Measurements from ENCODE around the gene P2RY11.
A peak's percentile ranks its signal among the peaks of the same experiment; 100 is the strongest.

P2RY11 gene

GRCh38 chr19:10112895-10113591 is 1.6 kb downstream of the P2RY11 start:
- DNase-seq (ENCODE audit: low read depth in 3 of 3, low spot score in 1 of 3) = peak in 1 of 3 donors; percentile 62

GRCh38 chr19:10113592-10113963 is 2.1 kb downstream of the P2RY11 start:
- DNase-seq (ENCODE audit: low read depth in 3 of 3, low spot score in 1 of 3) = no peak

DNA sequence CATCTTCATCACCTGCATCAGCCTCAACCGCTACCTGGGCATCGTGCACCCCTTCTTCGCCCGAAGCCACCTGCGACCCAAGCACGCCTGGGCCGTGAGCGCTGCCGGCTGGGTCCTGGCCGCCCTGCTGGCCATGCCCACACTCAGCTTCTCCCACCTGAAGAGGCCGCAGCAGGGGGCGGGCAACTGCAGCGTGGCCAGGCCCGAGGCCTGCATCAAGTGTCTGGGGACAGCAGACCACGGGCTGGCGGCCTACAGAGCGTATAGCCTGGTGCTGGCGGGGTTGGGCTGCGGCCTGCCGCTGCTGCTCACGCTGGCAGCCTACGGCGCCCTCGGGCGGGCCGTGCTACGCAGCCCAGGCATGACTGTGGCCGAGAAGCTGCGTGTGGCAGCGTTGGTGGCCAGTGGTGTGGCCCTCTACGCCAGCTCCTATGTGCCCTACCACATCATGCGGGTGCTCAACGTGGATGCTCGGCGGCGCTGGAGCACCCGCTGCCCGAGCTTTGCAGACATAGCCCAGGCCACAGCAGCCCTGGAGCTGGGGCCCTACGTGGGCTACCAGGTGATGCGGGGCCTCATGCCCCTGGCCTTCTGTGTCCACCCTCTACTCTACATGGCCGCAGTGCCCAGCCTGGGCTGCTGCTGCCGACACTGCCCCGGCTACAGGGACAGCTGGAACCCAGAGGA is 2.6 kb downstream of the P2RY11 start:
- peak in 1 of 3 donors; percentile 25 for DNase-seq (ENCODE audit: low read depth in 3 of 3, low spot score in 1 of 3)

DNA sequence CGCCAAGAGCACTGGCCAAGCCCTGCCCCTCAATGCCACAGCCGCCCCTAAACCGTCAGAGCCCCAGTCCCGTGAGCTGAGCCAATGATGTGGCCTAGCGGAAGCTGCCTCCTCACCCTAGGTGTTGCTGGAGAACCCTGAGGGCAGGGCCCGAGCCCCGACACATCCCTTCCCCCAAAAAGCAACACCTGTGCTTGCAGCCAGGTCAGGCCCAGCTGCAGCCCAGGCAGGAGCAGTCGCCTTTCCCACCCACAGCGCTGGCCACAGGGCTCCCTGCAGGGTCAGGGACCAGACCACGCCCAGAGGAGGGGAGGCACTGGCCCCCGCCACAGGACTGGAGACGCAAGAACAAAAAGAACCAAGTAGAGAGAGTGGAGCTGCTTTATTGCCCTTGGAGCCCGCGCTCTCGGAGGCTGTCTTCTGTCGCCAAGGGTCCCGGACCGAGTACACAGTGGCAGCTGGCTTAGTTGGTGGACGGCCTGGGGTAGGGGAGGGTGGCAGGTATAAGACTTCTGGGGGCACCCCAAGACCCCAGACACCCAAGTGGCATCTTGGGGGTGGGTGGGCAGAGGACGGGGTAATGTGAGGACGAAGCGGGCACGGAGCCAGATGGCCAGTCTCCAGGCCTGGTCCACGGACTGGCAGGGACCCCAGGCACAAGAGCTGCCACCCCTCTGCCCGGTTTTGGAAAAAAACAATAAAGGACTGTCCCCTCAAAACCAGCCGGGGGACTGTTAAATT is 3.3 kb downstream of the P2RY11 start:
- no peak for DNase-seq (ENCODE audit: low read depth in 3 of 3, low spot score in 1 of 3)

- DNase-seq (ENCODE audit: low read depth in 3 of 3, low spot score in 1 of 3) = no peak
Observed at GRCh38 chr19:10115392-10116084, 4.0 kb downstream of the P2RY11 start.

DNA sequence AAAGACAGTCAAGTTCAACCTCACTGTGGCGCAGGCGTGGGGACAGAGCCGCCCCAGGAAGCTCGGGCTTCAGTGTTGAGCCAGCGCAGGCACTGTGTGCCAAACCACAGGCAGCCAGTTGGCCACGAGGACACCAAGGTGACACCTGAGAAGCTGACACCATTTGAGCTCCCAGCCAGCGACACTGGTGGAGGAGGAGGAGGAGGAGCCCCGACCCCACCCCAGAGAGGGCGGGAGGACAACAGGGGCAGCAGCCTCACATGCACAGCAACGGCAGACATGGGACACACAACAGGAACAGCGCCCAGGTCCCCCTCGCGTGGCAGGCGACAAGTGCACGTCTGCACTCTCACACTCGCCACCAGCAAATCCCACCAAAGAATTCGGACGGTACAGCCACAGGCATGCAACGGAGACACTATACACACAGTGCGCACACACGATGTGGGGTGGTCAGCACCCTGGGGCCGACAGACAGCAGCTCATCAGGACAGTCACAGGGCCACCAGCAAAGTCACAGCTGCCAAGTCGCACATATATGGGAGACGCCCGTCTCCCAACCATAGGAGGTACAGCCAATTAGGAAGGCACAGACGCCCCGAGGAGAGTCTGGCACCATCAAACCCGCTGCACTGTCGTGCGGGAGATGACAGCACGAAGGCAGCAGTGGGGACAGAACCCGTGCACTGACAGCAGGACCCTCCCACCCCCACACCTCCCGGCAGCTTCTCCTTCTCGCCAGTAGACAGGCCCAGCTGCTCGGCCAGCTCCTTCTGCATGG is 4.8 kb downstream of the P2RY11 start:
- DNase-seq (ENCODE audit: low read depth in 3 of 3, low spot score in 1 of 3) = no peak

GRCh38 chr19:10116866-10117616 is 5.5 kb downstream of the P2RY11 start:
- no peak for DNase-seq (ENCODE audit: low read depth in 3 of 3, low spot score in 1 of 3)

DNA sequence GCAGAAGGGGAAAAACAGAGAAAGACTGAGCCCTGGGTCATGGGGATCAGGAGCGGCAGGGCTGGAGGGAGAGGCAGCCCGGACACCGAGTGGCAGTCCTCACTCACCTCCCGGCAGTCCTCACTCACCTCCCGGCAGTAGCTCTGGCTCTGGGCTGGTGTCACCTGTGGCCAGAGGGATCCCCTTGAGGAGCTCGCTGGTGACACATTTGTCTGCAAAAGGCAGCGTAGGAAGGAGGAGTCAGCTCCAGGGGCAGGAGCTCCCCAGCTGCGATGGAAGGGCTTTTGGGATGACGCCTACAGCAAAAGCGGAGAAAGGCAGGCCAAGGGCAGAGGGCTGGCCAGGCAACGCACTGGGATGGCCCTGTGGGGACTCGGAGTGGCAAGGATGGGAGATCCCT is 7.5 kb downstream of the P2RY11 start:
- DNase-seq (ENCODE audit: low read depth in 3 of 3, low spot score in 1 of 3) = no peak

GRCh38 chr19:10120538-10121189 is 9.2 kb downstream of the P2RY11 start:
- no peak for DNase-seq (ENCODE audit: low read depth in 3 of 3, low spot score in 1 of 3)

GRCh38 chr19:10122045-10122444 is 10.6 kb downstream of the P2RY11 start:
- no peak for DNase-seq (ENCODE audit: low read depth in 3 of 3, low spot score in 1 of 3)

DNA sequence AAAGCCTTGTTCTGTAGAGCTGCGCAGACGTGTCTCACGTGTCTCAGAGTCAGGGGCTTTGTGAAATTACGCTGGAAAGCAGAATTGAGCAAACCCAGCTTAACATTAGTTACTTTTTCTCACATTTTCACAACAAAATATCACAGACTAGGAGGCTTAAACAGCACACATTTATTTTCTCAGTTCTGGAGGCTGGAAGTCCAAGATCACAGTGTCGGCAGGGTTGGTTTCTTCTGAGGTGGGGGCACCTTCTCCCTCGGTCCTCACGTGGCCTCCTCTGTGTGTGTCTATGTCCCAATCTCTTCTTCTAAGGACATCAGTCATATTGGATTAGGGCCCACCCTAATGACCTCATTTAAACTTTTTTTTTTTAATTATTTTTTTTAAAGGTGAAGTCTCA is 12.9 kb downstream of the P2RY11 start:
- DNase-seq (ENCODE audit: low read depth in 3 of 3, low spot score in 1 of 3) = no peak

GRCh38 chr19:10126213-10126639 is 14.7 kb downstream of the P2RY11 start:
- DNase-seq (ENCODE audit: low read depth in 3 of 3, low spot score in 1 of 3) = no peak

- no peak for DNase-seq (ENCODE audit: low read depth in 3 of 3, low spot score in 1 of 3)
Observed at GRCh38 chr19:10132905-10133304, 21.4 kb downstream of the P2RY11 start.

DNA sequence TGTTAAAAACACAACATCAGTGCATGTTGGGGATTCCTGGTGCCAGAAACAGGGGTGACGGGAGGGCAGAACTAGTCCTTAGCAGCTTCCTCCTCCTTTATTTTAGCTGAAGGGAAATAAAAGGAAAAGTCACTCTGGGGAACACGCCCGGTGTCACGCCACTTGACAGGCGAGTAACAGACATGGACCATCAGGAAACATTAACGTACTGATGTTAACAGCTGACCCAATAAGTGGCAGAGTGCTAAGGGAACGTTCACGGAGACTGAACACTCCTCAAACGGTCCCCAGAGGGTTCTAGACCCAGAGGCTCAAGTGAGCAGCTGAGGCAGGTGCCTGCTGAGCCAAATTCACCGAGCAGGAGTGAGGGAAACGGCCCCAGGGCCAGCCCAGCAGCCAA is 22.1 kb downstream of the P2RY11 start:
- no peak for DNase-seq (ENCODE audit: low read depth in 3 of 3, low spot score in 1 of 3)

GRCh38 chr19:10134040-10134439 is 22.5 kb downstream of the P2RY11 start:
- DNase-seq (ENCODE audit: low read depth in 3 of 3, low spot score in 1 of 3) = no peak

GRCh38 chr19:10135551-10136334 is 24.2 kb downstream of the P2RY11 start:
- DNase-seq (ENCODE audit: low read depth in 3 of 3, low spot score in 1 of 3) = no peak

- no peak for DNase-seq (ENCODE audit: low read depth in 3 of 3, low spot score in 1 of 3)
Observed at GRCh38 chr19:10136936-10137335, 25.4 kb downstream of the P2RY11 start.

GRCh38 chr19:10137751-10138682 is 26.5 kb downstream of the P2RY11 start:
- DNase-seq (ENCODE audit: low read depth in 3 of 3, low spot score in 1 of 3) = no peak

Data from stimulated activated CD4-positive, alpha-beta T cell treated with anti-CD3 and anti-CD28 coated beads, TNF-alpha, amount 100 ng/mL, for 1 hour (primary cell).